Ovary (tissue), 9 donors: ENCODE measurements around the gene CD109. TPM values are rescaled to one million over a fixed set of nuclear protein-coding genes. Genes with fewer than 3 reads are reported as not detected.
"Not testable (repeated sequence)": the region's sequence is repeated elsewhere in the genome, so short reads cannot be mapped to it uniquely, and the experiment has no call there.

Source experiments
- DNase-seq, 5 donors: peaks; one replicate each; pipeline ENCODE4 v3.0.0-alpha.2; 2019 to 2020
- H3K27ac ChIP-seq, 2 donors: fragments of 200-600 bp; one replicate each; pipeline versions ENCODE4 v1.5.1 to v1.8.0; 2019 to 2022
- H3K27me3 ChIP-seq: fragments of 200-600 bp; one replicate; pipeline ENCODE4 v1.8.0; 2022
- H3K36me3 ChIP-seq: fragments of 200-600 bp; sonication (generic); one replicate; pipeline ENCODE4 v1.5.1; 2019
- H3K4me1 ChIP-seq: one replicate; pipeline ENCODE4 v1.8.1; 2013; ENCODE audit warnings: mild to moderate bottlenecking, moderate library complexity; ENCODE audit not compliant: insufficient read depth
- H3K4me3 ChIP-seq: fragments of 200-600 bp; sonication (generic); one replicate; pipeline ENCODE4 v1.5.1; 2017
- H3K9me3 ChIP-seq, 2 donors: fragments of 200-600 bp in 1 of 2; sonication (generic) in 1 of 2; one replicate each; pipeline versions ENCODE4 v1.5.1 to v1.8.1; 2013 to 2019; ENCODE audit warnings: mild to moderate bottlenecking in 1 of 2, moderate library complexity in 1 of 2
- CTCF ChIP-seq, 3 donors: fragments of 450-650 bp in 2 of 3; fragments of 200-600 bp in 1 of 3; IDR thresholded peaks; one replicate each; pipeline versions ENCODE4 v1.5.1 to v1.8.0; 2016 to 2022; ENCODE audit warnings: antibody characterized with exemption in 3 of 3, mild to moderate bottlenecking in 1 of 3
- EP300 ChIP-seq: sonication (generic); formaldehyde crosslinking; IDR thresholded peaks from one replicate; pipeline ENCODE4 v1.6.1; 2017; ENCODE audit warnings: antibody characterized with exemption
- POLR2A ChIP-seq: fragments of 450-650 bp; IDR thresholded peaks from one replicate; pipeline ENCODE4 v1.6.1; 2017; ENCODE audit warnings: antibody characterized with exemption, mild to moderate bottlenecking, moderate library complexity
- WGBS, 3 donors: extraction: QIAGEN DNeasy Blood & Tissue Kit in 1 of 3; methylation state at CpG; one replicate each; pipeline versions ENCODE4 v1.1.5 to v1.1.7; 2013 to 2017; 5-methylcytosine and 5-hydroxymethylcytosine counted together
- intact Hi-C, 4 donors: fragments of 100-400 bp; cut with DNase I; formaldehyde crosslinking; loops; one replicate each; pipeline versions ENCODE4 v1.11.0 to v1.15.1; 2022 to 2023
- polyA plus RNA-seq, 2 donors: library from polyadenylated mRNA; stranded (reverse); fragments of 200-250 nt in 1 of 2; fragments of 350-450 nt in 1 of 2; fragmentation: Illumina TruSeq in 1 of 2; extraction: RNeasy Lipid Tissue Mini Kit (QIAGEN cat#74804) in 1 of 2; gene quantifications; one replicate each; pipeline ENCODE4 v1.2.3, GENCODE V29; 2013 to 2014
- total RNA-seq, 7 donors: library from RNA; depleted of rRNA in 2 of 7; stranded (reverse); fragments of >200 nt in 2 of 7; fragmentation: NEBNext Ultra II Directional in 3 of 7; extraction: Animal tissue kit (Norgen Biotek cat#: 25700) in 3 of 7; gene quantifications; one replicate each; pipeline versions ENCODE4 v1.1.0 to v1.2.4, GENCODE V29; 2016 to 2023
- donor health status: DM: no; HTN: no; CAD: no; lungs with moderate emphysema.
- donor health status: DM: no; HTN: no; CAD: no.
- donor health status: Bipolar disorder and iron deficiency.
- donor health status: DM: yes; HTN: yes; CAD: no.
- donor health status: DM: no; HTN: no; CAD: no.
- donor health status: DM: yes; HTN: yes; CAD: no.

The CD109 gene
- total and polyA plus RNA-seq, 9 donors = 1.2 to 5.8 (median 3.2) TPM

- no peak overlapping the region for H3K27ac ChIP-seq
- H3K4me3 ChIP-seq = no peak overlapping the region
- TF ChIP-seq CTCF (IDR thresholded peaks at IDR 0.05) (no peak), EP300 (no peak), POLR2A (no peak)
- DNase-seq = no peak
- H3K36me3 ChIP-seq = no peaks in the 10 kb centered on the region
- no peaks in the 10 kb centered on the region for H3K9me3 ChIP-seq
- no peaks in the 10 kb centered on the region for H3K4me1 ChIP-seq
- 47 to 61% (median 58%) methylated on average over 1 of the region's 1 CpG for WGBS, 3 donors
- intact Hi-C loops = no loop called here
- no peaks in the 10 kb centered on the region for H3K27me3 ChIP-seq
Measured at GRCh38 chr6:73801652-73802268, 105.8 kb downstream of the CD109 start.

GRCh38 chr6:73802366-73802765, 106.4 kb downstream of the CD109 start:
- Histone ChIP-seq H3K36me3 (no peaks in the 10 kb centered on the region), H3K27me3 (no peaks in the 10 kb centered on the region), H3K27ac (no peak overlapping the region), H3K4me3 (no peak overlapping the region), H3K9me3 (no peaks in the 10 kb centered on the region), H3K4me1 (no peaks in the 10 kb centered on the region)
- 51 to 57% (median 53%) methylated on average over 2 of the region's 2 CpGs for WGBS, 3 donors
- TF ChIP-seq EP300 = no peak
- no peak for TF ChIP-seq CTCF (IDR thresholded peaks at IDR 0.05)
- no peak for TF ChIP-seq POLR2A
- intact Hi-C loops = no loop called here
- DNase-seq = no peak

GRCh38 chr6:73803562-73804241, 107.7 kb downstream of the CD109 start:
- no peaks in the 10 kb centered on the region for H3K9me3 ChIP-seq
- intact Hi-C loops = no loop called here
- no peak overlapping the region for H3K27ac ChIP-seq
- no peaks in the 10 kb centered on the region for H3K36me3 ChIP-seq
- WGBS, 3 donors = 57 to 69% (median 64%) methylated on average over 5 of the region's 5 CpGs
- DNase-seq = no peak
- H3K27me3 ChIP-seq = no peaks in the 10 kb centered on the region
- no peaks in the 10 kb centered on the region for H3K4me1 ChIP-seq
- TF ChIP-seq EP300 = no peak
- TF ChIP-seq POLR2A = no peak
- TF ChIP-seq CTCF (IDR thresholded peaks at IDR 0.05) = no peak
- no peak overlapping the region for H3K4me3 ChIP-seq

- H3K27ac ChIP-seq, H3K4me3 ChIP-seq, H3K9me3 ChIP-seq, H3K4me1 ChIP-seq, H3K36me3 ChIP-seq, H3K27me3 ChIP-seq, DNase-seq, intact Hi-C loops: not testable (repeated sequence)
- WGBS, 3 donors = 90 to 95% (median 92%) methylated on average over 7 of the region's 7 CpGs
Measured at GRCh38 chr6:73805221-73805620, 109.2 kb downstream of the CD109 start.

- WGBS, 3 donors = 97 to 98% (median 97%) methylated on average over 3 to 4 of the region's 4 CpGs
- H3K9me3 ChIP-seq, H3K27ac ChIP-seq, H3K4me1 ChIP-seq, intact Hi-C loops, DNase-seq, H3K27me3 ChIP-seq, H3K4me3 ChIP-seq, H3K36me3 ChIP-seq: not testable (repeated sequence)
Measured at GRCh38 chr6:73805982-73806381, 110.0 kb downstream of the CD109 start.
